Activated naive CD4-positive, alpha-beta T cell treated with anti-CD3 and anti-CD28 coated beads for 36 hours (primary cell): ENCODE data around the gene CPS1. TPM values are rescaled to one million over a fixed set of nuclear protein-coding genes. Genes with fewer than 3 reads are reported as not detected.

Source experiments
- CTCF ChIA-PET: fragments of 350-600 bp; sonication (Branson Sonifier 250); formaldehyde crosslinking; loops from one replicate; lab custom pipeline; 2021; ENCODE audit warnings: antibody characterized with exemption; lab: Charles Lee
- DNase-seq: peaks from one replicate; pipeline ENCODE4 v3.0.0-alpha.2; 2020
- H3K27ac Mint-ChIP-seq: one replicate; pipeline ENCODE4 v1.8.0; 2021; ENCODE audit warnings: mild to moderate bottlenecking, mixed read lengths
- H3K27me3 Mint-ChIP-seq: one replicate; pipeline ENCODE4 v1.8.0; 2021; ENCODE audit warnings: low read depth, mixed read lengths
- H3K36me3 Mint-ChIP-seq: one replicate; pipeline ENCODE4 v1.8.0; 2021; ENCODE audit warnings: low read depth, mixed read lengths
- H3K4me1 Mint-ChIP-seq: one replicate; pipeline ENCODE4 v1.8.0; 2021; ENCODE audit warnings: low read depth, mixed read lengths
- H3K4me3 Mint-ChIP-seq: one replicate; pipeline ENCODE4 v1.8.0; 2021; ENCODE audit warnings: mild to moderate bottlenecking, moderate library complexity, mixed read lengths
- H3K9me3 Mint-ChIP-seq: one replicate; pipeline ENCODE4 v1.8.0; 2021; ENCODE audit warnings: mixed read lengths
- intact Hi-C: fragments of 100-400 bp; cut with micrococcal nuclease; formaldehyde crosslinking; loops from one replicate; pipeline ENCODE4 v1.15.1; 2023
- total RNA-seq, 2 experiments: library from RNA; stranded (reverse); gene quantifications; one replicate each; pipeline ENCODE4 v1.2.3, GENCODE V29; 2021

Gene CPS1
- total RNA-seq = under 1 TPM; 0.86 to 0.96 TPM

DNA sequence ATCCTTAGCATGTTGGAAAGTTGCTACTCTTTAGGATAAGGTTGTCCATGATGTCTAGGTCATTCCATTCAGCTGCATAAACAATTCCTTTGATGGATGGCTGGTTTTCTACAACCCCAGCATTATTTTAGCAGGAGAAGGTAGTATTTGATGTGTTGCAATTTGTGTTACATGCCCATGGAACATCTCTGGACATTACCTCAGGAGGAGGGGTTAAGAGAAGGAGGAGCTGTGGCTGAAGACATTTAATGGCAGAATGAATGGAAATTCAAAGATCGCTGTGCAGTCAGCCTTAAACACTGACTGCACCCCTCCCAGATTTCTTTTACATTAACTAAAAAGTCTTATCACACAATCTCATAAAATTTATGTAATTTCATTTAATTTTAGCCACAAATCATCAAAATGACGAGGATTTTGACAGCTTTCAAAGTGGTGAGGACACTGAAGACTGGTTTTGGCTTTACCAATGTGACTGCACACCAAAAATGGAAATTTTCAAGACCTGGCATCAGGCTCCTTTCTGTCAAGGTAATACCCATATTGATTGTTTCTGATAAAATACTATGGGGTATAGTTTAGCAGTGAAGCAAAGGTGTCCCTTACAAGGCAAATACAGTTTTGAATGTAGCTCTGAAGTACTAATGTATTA is at the start of gene CPS1:
Gene CPS1 (plus strand): TSS at position 271 of the 652 bp plus-strand sequence. CDS start 135 bp downstream, at position 406.
- intact Hi-C loops = no loop called here
- H3K36me3 Mint-ChIP-seq = no peaks in the 10 kb centered on the region
- H3K27ac Mint-ChIP-seq = no peak within 1 kb of the TSS
- H3K4me1 Mint-ChIP-seq = no peaks in the 10 kb centered on the region
- no peak for DNase-seq
- peaks cover 4% of the 10 kb centered on the region for H3K27me3 Mint-ChIP-seq
- CTCF ChIA-PET = no interaction called here
- no peaks in the 10 kb centered on the region for H3K9me3 Mint-ChIP-seq
- no peak within 1 kb of the TSS for H3K4me3 Mint-ChIP-seq

DNA sequence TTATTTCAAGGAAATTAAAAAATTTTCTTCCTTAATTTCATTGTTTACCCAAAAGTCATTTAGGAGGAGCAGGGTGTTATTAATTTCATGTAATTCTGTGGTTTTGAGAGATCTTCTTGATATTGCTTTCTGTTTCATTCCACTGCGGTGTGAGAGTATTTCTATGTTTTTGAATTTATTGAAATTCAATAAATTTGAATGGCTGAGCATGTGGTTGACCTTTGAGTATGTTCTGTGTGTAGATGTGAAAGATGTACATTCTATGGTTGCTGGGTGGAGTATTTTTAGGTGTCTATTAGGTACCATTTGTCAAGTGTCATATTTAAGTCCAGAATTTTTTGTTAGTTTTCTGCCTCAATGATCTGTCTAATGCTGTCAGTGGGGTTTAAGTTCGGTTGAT is 40.5 kb upstream of the CPS1 start:
- CTCF ChIA-PET = interaction anchor here (2.9 kb wide), 1 partner anchor 12 kb away, joined by 13 read pairs; no protein-coding TSS in a partner anchor
- Mint-ChIP-seq H3K4me3 (no peak overlapping the region), H3K36me3 (no peaks in the 10 kb centered on the region), H3K4me1 (no peaks in the 10 kb centered on the region), H3K27me3 (peaks cover 12% of the 10 kb centered on the region), H3K9me3 (peaks cover 3% of the 10 kb centered on the region), H3K27ac (no peak overlapping the region)
- intact Hi-C loops = no loop called here
- DNase-seq = no peak

DNA sequence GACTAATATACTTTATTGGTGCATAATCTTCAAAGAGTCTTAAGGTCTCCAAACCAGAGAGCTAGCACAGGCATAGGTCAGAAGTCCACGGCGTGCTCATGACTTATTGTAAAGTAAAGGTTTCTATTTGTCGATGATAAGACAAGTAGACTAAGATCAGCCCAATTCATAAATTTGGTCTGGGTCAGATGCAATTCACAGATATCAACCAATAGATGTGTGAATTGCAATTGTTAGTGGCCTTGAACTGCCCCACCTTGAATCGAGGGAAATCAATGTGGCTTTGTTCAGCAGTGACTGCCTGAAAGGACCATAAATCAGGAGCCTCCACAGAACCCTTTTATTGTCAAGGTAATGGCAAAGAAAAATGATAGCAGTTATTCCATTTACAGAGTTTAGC is 39.1 kb upstream of the CPS1 start:
- no peak for DNase-seq
- H3K36me3 Mint-ChIP-seq = no peaks in the 10 kb centered on the region
- no peaks in the 10 kb centered on the region for H3K4me1 Mint-ChIP-seq
- no peak overlapping the region for H3K4me3 Mint-ChIP-seq
- CTCF ChIA-PET = no interaction called here
- peaks cover 12% of the 10 kb centered on the region for H3K27me3 Mint-ChIP-seq
- no peak overlapping the region for H3K27ac Mint-ChIP-seq
- intact Hi-C loops = no loop called here
- no peaks in the 10 kb centered on the region for H3K9me3 Mint-ChIP-seq

- H3K27me3 Mint-ChIP-seq = peaks cover 18% of the 10 kb centered on the region
- no peaks in the 10 kb centered on the region for H3K4me1 Mint-ChIP-seq
- intact Hi-C loops = no loop called here
- H3K4me3 Mint-ChIP-seq = no peak overlapping the region
- H3K36me3 Mint-ChIP-seq = no peaks in the 10 kb centered on the region
- no peaks in the 10 kb centered on the region for H3K9me3 Mint-ChIP-seq
- no peak overlapping the region for H3K27ac Mint-ChIP-seq
- CTCF ChIA-PET = interaction anchor here (1.3 kb wide), 1 partner anchor 17 kb away, joined by 3 read pairs; no protein-coding TSS in a partner anchor
- no peak for DNase-seq
Measured at GRCh38 chr2:210519594-210519993, 36.8 kb upstream of the CPS1 start.

GRCh38 chr2:210522399-210522798 is 34.0 kb upstream of the CPS1 start:
- Mint-ChIP-seq H3K4me1 (no peaks in the 10 kb centered on the region), H3K27ac (no peak overlapping the region), H3K36me3 (no peaks in the 10 kb centered on the region), H3K27me3 (peaks cover 18% of the 10 kb centered on the region), H3K9me3 (no peaks in the 10 kb centered on the region), H3K4me3 (no peak overlapping the region)
- CTCF ChIA-PET = no interaction called here
- intact Hi-C loops = no loop called here
- no peak for DNase-seq

- no peak overlapping the region for H3K27ac Mint-ChIP-seq
- H3K27me3 Mint-ChIP-seq = peaks cover 18% of the 10 kb centered on the region
- H3K36me3 Mint-ChIP-seq = no peaks in the 10 kb centered on the region
- no peaks in the 10 kb centered on the region for H3K4me1 Mint-ChIP-seq
- CTCF ChIA-PET = interaction anchor here (1.1 kb wide), 1 partner anchor 21 kb away, joined by 3 read pairs; no protein-coding TSS in a partner anchor
- DNase-seq = no peak
- intact Hi-C loops = no loop called here
- no peak overlapping the region for H3K4me3 Mint-ChIP-seq
- no peaks in the 10 kb centered on the region for H3K9me3 Mint-ChIP-seq
Measured at GRCh38 chr2:210523650-210524289, 32.6 kb upstream of the CPS1 start.

GRCh38 chr2:210524533-210524932 is 31.9 kb upstream of the CPS1 start:
- DNase-seq = no peak
- intact Hi-C loops = no loop called here
- no peaks in the 10 kb centered on the region for H3K36me3 Mint-ChIP-seq
- H3K27ac Mint-ChIP-seq = no peak overlapping the region
- H3K27me3 Mint-ChIP-seq = peaks cover 18% of the 10 kb centered on the region
- no peaks in the 10 kb centered on the region for H3K9me3 Mint-ChIP-seq
- H3K4me3 Mint-ChIP-seq = no peak overlapping the region
- CTCF ChIA-PET = interaction anchor here (1.1 kb wide), 1 partner anchor 22 kb away, joined by 3 read pairs; no protein-coding TSS in a partner anchor
- H3K4me1 Mint-ChIP-seq = no peaks in the 10 kb centered on the region

- Mint-ChIP-seq H3K36me3 (no peaks in the 10 kb centered on the region), H3K4me1 (no peaks in the 10 kb centered on the region), H3K27me3 (peaks cover 16% of the 10 kb centered on the region), H3K27ac (no peak overlapping the region), H3K9me3 (no peaks in the 10 kb centered on the region), H3K4me3 (no peak overlapping the region)
- DNase-seq = no peak
- CTCF ChIA-PET = no interaction called here
- intact Hi-C loops = no loop called here
Measured at GRCh38 chr2:210527286-210527685, 29.1 kb upstream of the CPS1 start.

DNA sequence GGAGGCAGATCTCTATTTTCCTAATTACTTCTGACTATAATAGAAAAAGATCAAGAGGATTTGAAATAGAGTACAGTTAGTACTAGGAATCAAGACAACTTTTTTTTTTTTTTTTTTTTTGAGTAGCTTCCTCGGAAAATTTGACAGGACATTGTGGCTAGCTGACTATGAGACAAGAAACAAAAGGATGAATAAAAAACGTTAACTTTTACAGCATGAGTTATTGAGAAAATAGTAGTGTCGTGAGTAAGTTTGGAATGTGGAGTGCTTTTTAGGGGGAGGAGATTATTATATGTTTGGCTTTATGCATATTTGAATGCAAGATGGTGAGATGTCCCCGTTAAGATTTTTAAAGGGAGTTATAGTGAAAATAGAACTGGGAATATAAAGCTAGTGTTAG is 27.7 kb upstream of the CPS1 start:
- CTCF ChIA-PET = no interaction called here
- H3K4me1 Mint-ChIP-seq = no peaks in the 10 kb centered on the region
- intact Hi-C loops = no loop called here
- no peaks in the 10 kb centered on the region for H3K36me3 Mint-ChIP-seq
- no peak overlapping the region for H3K4me3 Mint-ChIP-seq
- DNase-seq = no peak
- H3K27me3 Mint-ChIP-seq = peaks cover 10% of the 10 kb centered on the region
- no peak overlapping the region for H3K27ac Mint-ChIP-seq
- H3K9me3 Mint-ChIP-seq = no peaks in the 10 kb centered on the region

DNA sequence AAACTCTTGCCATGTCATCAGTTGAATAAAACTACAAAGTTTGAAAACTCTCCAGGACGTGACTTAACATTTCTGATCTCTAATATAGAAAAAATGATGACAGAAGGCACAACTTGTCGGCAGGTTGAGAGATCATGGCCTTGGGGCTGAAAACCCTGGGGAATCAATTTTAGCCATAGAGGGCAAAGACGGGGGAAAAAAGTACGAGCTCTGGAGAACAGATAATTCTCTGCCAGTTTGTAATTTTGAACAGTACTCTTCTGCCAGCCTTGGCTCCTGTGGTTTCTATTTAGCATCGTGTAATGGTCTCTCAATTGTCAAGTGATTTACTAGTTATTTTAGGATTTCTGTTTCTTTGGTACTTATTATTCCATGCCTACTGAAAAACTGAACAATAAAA is 25.3 kb upstream of the CPS1 start:
- no peaks in the 10 kb centered on the region for H3K9me3 Mint-ChIP-seq
- CTCF ChIA-PET = interaction anchor here (0.9 kb wide), 1 partner anchor 13 kb away, joined by 4 read pairs; no protein-coding TSS in a partner anchor
- H3K36me3 Mint-ChIP-seq = no peaks in the 10 kb centered on the region
- no peaks in the 10 kb centered on the region for H3K4me1 Mint-ChIP-seq
- H3K27ac Mint-ChIP-seq = no peak overlapping the region
- H3K4me3 Mint-ChIP-seq = no peak overlapping the region
- peaks cover 3% of the 10 kb centered on the region for H3K27me3 Mint-ChIP-seq
- DNase-seq = no peak
- intact Hi-C loops = no loop called here

DNA sequence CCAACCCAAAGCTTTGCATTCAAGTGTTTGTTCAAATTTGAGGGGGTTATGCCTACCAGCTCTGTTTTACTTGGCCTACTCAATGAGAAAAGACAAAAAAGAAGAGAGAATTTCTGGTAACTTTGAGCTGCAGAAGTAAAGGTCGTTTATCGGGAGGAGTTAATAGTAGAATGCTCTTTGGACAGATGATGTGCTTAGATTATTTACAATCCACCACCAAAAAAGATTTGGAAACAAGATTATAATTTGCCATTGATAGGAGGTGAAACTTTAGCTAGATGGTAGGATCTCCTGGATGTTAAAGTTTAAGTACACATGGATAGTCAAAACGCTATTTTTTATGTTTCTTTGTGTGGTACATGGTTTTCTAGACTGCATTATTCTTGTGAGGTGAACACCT is 24.9 kb upstream of the CPS1 start:
- Mint-ChIP-seq H3K36me3 (no peaks in the 10 kb centered on the region), H3K4me1 (no peaks in the 10 kb centered on the region), H3K4me3 (no peak overlapping the region), H3K9me3 (no peaks in the 10 kb centered on the region), H3K27ac (no peak overlapping the region), H3K27me3 (peaks cover 1% of the 10 kb centered on the region)
- DNase-seq = no peak
- intact Hi-C loops = no loop called here
- CTCF ChIA-PET = interaction anchor here (0.9 kb wide), 1 partner anchor 13 kb away, joined by 4 read pairs; no protein-coding TSS in a partner anchor

DNA sequence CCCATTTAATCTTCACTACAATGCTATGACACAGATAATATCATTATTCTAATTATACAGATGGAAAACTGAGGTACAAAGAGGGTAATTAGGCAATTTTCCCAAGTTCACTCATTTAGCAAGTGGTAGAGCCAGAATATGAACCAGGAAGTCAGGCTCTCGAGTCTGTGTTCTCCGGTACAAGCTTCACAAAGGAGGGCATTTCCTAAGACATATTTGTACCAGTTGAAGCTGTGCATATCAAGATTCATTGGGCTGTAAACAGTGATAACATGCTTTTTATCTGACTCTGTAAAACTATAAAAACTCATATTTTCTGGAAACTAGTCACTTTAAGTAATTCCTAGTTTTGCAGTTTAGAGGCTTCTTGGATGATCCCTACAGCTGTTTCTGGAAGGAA is 23.0 kb upstream of the CPS1 start:
- DNase-seq = no peak
- Mint-ChIP-seq H3K27ac (no peak overlapping the region), H3K4me1 (no peaks in the 10 kb centered on the region), H3K4me3 (no peak overlapping the region), H3K9me3 (no peaks in the 10 kb centered on the region), H3K27me3 (no peaks in the 10 kb centered on the region), H3K36me3 (no peaks in the 10 kb centered on the region)
- CTCF ChIA-PET = no interaction called here
- intact Hi-C loops = no loop called here

DNA sequence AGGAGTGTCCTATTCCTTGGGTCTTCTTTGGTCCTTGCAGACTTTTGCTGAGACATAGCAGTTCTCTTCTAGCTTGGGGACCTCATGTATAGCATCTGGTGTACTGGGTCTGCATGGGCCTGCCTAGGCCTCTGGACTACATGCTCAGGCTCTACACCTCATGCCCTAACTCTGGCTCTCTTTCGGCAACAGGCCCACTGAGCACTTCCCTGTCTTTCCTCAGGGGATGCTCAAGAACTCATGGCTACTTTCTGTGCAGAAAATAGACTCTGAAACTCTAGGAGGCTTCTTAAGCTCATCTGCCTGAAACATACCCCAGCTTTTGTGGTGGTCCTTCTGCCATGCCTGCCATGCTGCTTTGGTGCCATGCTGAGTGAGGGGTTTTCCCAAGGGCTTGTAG is 21.5 kb upstream of the CPS1 start:
- Mint-ChIP-seq H3K27me3 (peaks cover 4% of the 10 kb centered on the region), H3K36me3 (no peaks in the 10 kb centered on the region), H3K9me3 (no peaks in the 10 kb centered on the region), H3K27ac (no peak overlapping the region), H3K4me1 (no peaks in the 10 kb centered on the region), H3K4me3 (no peak overlapping the region)
- DNase-seq = no peak
- CTCF ChIA-PET = interaction anchor here (1.0 kb wide), 1 partner anchor 16 kb away, joined by 3 read pairs; no protein-coding TSS in a partner anchor
- intact Hi-C loops = no loop called here
